Fibroblast of lung (primary cell): ENCODE data around the gene CAPN10. TPM values are rescaled to one million over a fixed set of nuclear protein-coding genes. Genes with fewer than 3 reads are reported as not detected.

Experiments
- DNase-seq, 2 donors: peaks; one replicate each; pipeline versions ENCODE4 v3.0.0 to v3.0.0-alpha.2; 2010; ENCODE audit warnings: low read depth in 2 of 2
- H2AFZ ChIP-seq: 2 replicates; pipeline ENCODE4 v1.5.1; 2012; ENCODE audit warnings: low read length, control low read depth, inconsistent platforms
- H3K27ac ChIP-seq: 2 replicates; pipeline ENCODE4 v1.5.1; 2011; ENCODE audit warnings: low read length, control low read depth; ENCODE audit not compliant: insufficient read depth
- H3K27me3 ChIP-seq: 2 replicates; pipeline ENCODE4 v1.5.1; 2011; ENCODE audit warnings: mild to moderate bottlenecking, low read length; ENCODE audit not compliant: control insufficient read depth, insufficient read depth
- H3K36me3 ChIP-seq: 2 replicates; pipeline ENCODE4 v1.5.1; 2011; ENCODE audit warnings: low read length; ENCODE audit not compliant: control insufficient read depth, insufficient read depth
- H3K4me1 ChIP-seq: 2 replicates; pipeline ENCODE4 v1.5.1; 2011; ENCODE audit warnings: low read length; ENCODE audit not compliant: control insufficient read depth, insufficient read depth; ENCODE audit errors: extremely low read depth
- H3K4me2 ChIP-seq: 2 replicates; pipeline ENCODE4 v1.5.1; 2011; ENCODE audit warnings: low read length, control low read depth; ENCODE audit not compliant: insufficient read depth; ENCODE audit errors: extremely low read depth
- H3K4me3 ChIP-seq, 4 experiments: fragments of 200-600 bp in 1 of 4; sonication (generic) in 1 of 4; replicated peaks in 1 of 4; 2 replicates each; pipeline ENCODE4 v1.5.1; 2011 to 2016; ENCODE audit warnings: low read length in 4 of 4, low read depth in 3 of 4, mild to moderate bottlenecking in 3 of 4, control low read depth in 2 of 4, inconsistent platforms in 1 of 4, mixed read lengths in 1 of 4; ENCODE audit not compliant: insufficient read depth in 1 of 4; ENCODE audit errors: control extremely low read depth in 1 of 4
- H3K79me2 ChIP-seq: 2 replicates; pipeline ENCODE4 v1.5.1; 2012; ENCODE audit warnings: mild to moderate bottlenecking, low read length, inconsistent platforms; ENCODE audit not compliant: control insufficient read depth, insufficient read depth
- H3K9ac ChIP-seq: 2 replicates; pipeline ENCODE4 v1.5.1; 2011; ENCODE audit warnings: mild to moderate bottlenecking, low read length, control low read depth; ENCODE audit not compliant: insufficient read depth
- H3K9me3 ChIP-seq: 2 replicates; pipeline ENCODE4 v1.5.1; 2012; ENCODE audit warnings: low read depth, low read length; ENCODE audit not compliant: control insufficient read depth, insufficient read depth
- H4K20me1 ChIP-seq: 2 replicates; pipeline ENCODE4 v1.5.1; 2011; ENCODE audit warnings: low read length; ENCODE audit not compliant: control insufficient read depth, insufficient read depth; ENCODE audit errors: extremely low read depth
- CTCF ChIP-seq, 2 donors: IDR thresholded peaks in 1 of 2; conservative IDR thresholded peaks in 1 of 2; 1 replicate in 1 of 2; 2 replicates in 1 of 2; pipeline ENCODE4 v1.5.1; 2011 to 2012; ENCODE audit warnings: low read length in 2 of 2, control low read depth in 1 of 2, inconsistent platforms in 1 of 2, low read depth in 1 of 2, mild to moderate bottlenecking in 1 of 2
- EZH2 ChIP-seq: IDR thresholded peaks from 2 replicates; pipeline ENCODE4 v1.5.1; 2012; ENCODE audit warnings: low read length, control low read depth, mild to moderate bottlenecking; ENCODE audit errors: missing control alignments
- polyA plus RNA-seq, 2 donors: library from polyadenylated mRNA; depleted of rRNA in 1 of 2; stranded (reverse) in 1 of 2; unstranded in 1 of 2; fragments of >200 nt; gene quantifications; 2 replicates each; pipeline ENCODE4 v1.2.1, GENCODE V29; 2011 to 2012; ENCODE audit warnings: missing spikeins in 1 of 2
- total RNA-seq: library from RNA; depleted of rRNA; stranded (reverse); fragments of >200 nt; gene quantifications from 2 replicates; pipeline ENCODE4 v1.2.1, GENCODE V29; 2014

Gene CAPN10
- total and polyA plus RNA-seq, 2 donors (not counting 1 experiment from before 2014, with no cell fraction given): 3.6 to 23.0 TPM

- peaks cover 6% of the 10 kb centered on the region for H3K4me1 ChIP-seq
- no peak overlapping the region for H3K4me2 ChIP-seq
- H3K9me3 ChIP-seq: no peaks in the 10 kb centered on the region
- H3K27ac ChIP-seq: no peak overlapping the region
- H3K4me3 ChIP-seq: no peak overlapping the region
- no peaks in the 10 kb centered on the region for H4K20me1 ChIP-seq
- H3K79me2 ChIP-seq: peaks cover 7% of the 10 kb centered on the region
- no peak for DNase-seq
- H3K9ac ChIP-seq: no peak overlapping the region
- no peaks in the 10 kb centered on the region for H3K27me3 ChIP-seq
- no peak overlapping the region for H2AFZ ChIP-seq
- TF ChIP-seq CTCF (conservative IDR thresholded peaks at IDR 0.05 in 1 of 2, IDR thresholded peaks at IDR 0.05 in 1 of 2; ENCODE audit: low read depth in 1 of 2, low read length in 2 of 2) (no peak), EZH2 (no peak)
- peaks cover 5% of the 10 kb centered on the region for H3K36me3 ChIP-seq
These were observed 9.9 kb upstream of the CAPN10 start for GRCh38 chr2:240576436-240577205.

- Histone ChIP-seq H3K27ac (no peak overlapping the region), H3K4me3 (no peak overlapping the region), H3K27me3 (no peaks in the 10 kb centered on the region), H2AFZ (no peak overlapping the region), H3K79me2 (peaks cover 11% of the 10 kb centered on the region), H4K20me1 (no peaks in the 10 kb centered on the region), H3K4me2 (no peak overlapping the region), H3K9ac (no peak overlapping the region), H3K36me3 (peaks cover 5% of the 10 kb centered on the region), H3K9me3 (no peaks in the 10 kb centered on the region), H3K4me1 (peaks cover 6% of the 10 kb centered on the region)
- DNase-seq: no peak
- TF ChIP-seq EZH2: no peak
- TF ChIP-seq CTCF (conservative IDR thresholded peaks at IDR 0.05 in 1 of 2, IDR thresholded peaks at IDR 0.05 in 1 of 2; ENCODE audit: low read depth in 1 of 2, low read length in 2 of 2): no peak
These were observed 9.0 kb upstream of the CAPN10 start for GRCh38 chr2:240577281-240578109.

GRCh38 chr2:240578110-240578450 is 8.5 kb upstream of the CAPN10 start:
- peaks cover 15% of the 10 kb centered on the region for H3K79me2 ChIP-seq
- H3K9ac ChIP-seq: no peak overlapping the region
- no peaks in the 10 kb centered on the region for H3K9me3 ChIP-seq
- peaks cover 5% of the 10 kb centered on the region for H3K36me3 ChIP-seq
- no peak overlapping the region for H3K4me2 ChIP-seq
- H3K27me3 ChIP-seq: no peaks in the 10 kb centered on the region
- no peak overlapping the region for H2AFZ ChIP-seq
- no peaks in the 10 kb centered on the region for H4K20me1 ChIP-seq
- no peak overlapping the region for H3K27ac ChIP-seq
- DNase-seq: no peak
- peaks cover 6% of the 10 kb centered on the region for H3K4me1 ChIP-seq
- H3K4me3 ChIP-seq: no peak overlapping the region
- TF ChIP-seq EZH2: no peak
- no peak for TF ChIP-seq CTCF (conservative IDR thresholded peaks at IDR 0.05 in 1 of 2, IDR thresholded peaks at IDR 0.05 in 1 of 2; ENCODE audit: low read depth in 1 of 2, low read length in 2 of 2)
